CD14-positive monocyte (primary cell): ENCODE data around the gene LYPLAL1. TPM values are rescaled to one million over a fixed set of nuclear protein-coding genes. Genes with fewer than 3 reads are reported as not detected.

Experiments
- DNase-seq, 3 donors: peaks; one replicate each; pipeline ENCODE4 v3.0.0-alpha.2; 2011 to 2022
- H2AFZ ChIP-seq: 2 replicates; pipeline ENCODE4 v1.6.0; 2012; ENCODE audit warnings: mild to moderate bottlenecking, low read depth, low read length, inconsistent platforms; ENCODE audit not compliant: insufficient read depth, poor library complexity, severe bottlenecking
- H3K27ac ChIP-seq, 2 donors: 1 replicate in 1 of 2; 2 replicates in 1 of 2; pipeline ENCODE4 v1.5.1; 2012 to 2013; ENCODE audit warnings: low read length in 2 of 2, control low read depth in 1 of 2, inconsistent platforms in 1 of 2, low read depth in 1 of 2, mild to moderate bottlenecking in 1 of 2
- H3K27me3 ChIP-seq, 2 donors: one replicate each; pipeline versions ENCODE4 v1.6.0 to v1.6.1; 2011 to 2013; ENCODE audit warnings: low read length in 2 of 2; ENCODE audit not compliant: control insufficient read depth in 2 of 2, insufficient read depth in 2 of 2
- H3K36me3 ChIP-seq, 2 donors: replicated peaks in 1 of 2; 1 replicate in 1 of 2; 2 replicates in 1 of 2; pipeline versions ENCODE4 v1.5.1 to v1.6.1; 2012 to 2013; ENCODE audit warnings: low read length in 2 of 2, control low read depth in 1 of 2, inconsistent platforms in 1 of 2, mild to moderate bottlenecking in 1 of 2; ENCODE audit not compliant: insufficient read depth in 2 of 2, control insufficient read depth in 1 of 2
- H3K4me1 ChIP-seq, 2 donors: 1 replicate in 1 of 2; 2 replicates in 1 of 2; pipeline versions ENCODE4 v1.5.1 to v1.6.1; 2012 to 2013; ENCODE audit warnings: low read length in 2 of 2, control low read depth in 1 of 2, inconsistent platforms in 1 of 2, mild to moderate bottlenecking in 1 of 2, moderate library complexity in 1 of 2; ENCODE audit not compliant: insufficient read depth in 2 of 2, control insufficient read depth in 1 of 2
- H3K4me2 ChIP-seq: replicated peaks from 2 replicates; pipeline ENCODE3; 2012; ENCODE audit warnings: low read length, moderate library complexity, mild to moderate bottlenecking; ENCODE audit not compliant: poor library complexity, severe bottlenecking; ENCODE audit errors: extremely low read depth
- H3K4me3 ChIP-seq, 3 experiments: fragments of 200-600 bp in 1 of 3; sonication (generic) in 1 of 3; replicated peaks in 1 of 3; 1 replicate in 2 of 3; 2 replicates in 1 of 3; pipeline ENCODE4 v1.5.1; 2011 to 2013; ENCODE audit warnings: low read length in 3 of 3, mild to moderate bottlenecking in 3 of 3, control low read depth in 2 of 3, low read depth in 2 of 3, inconsistent platforms in 1 of 3, moderate library complexity in 1 of 3
- H3K79me2 ChIP-seq: 2 replicates; pipeline ENCODE4 v1.6.0; 2012; ENCODE audit warnings: mild to moderate bottlenecking, control low read depth, inconsistent platforms, low read length, moderate library complexity; ENCODE audit not compliant: insufficient read depth
- H3K9ac ChIP-seq: 2 replicates; pipeline ENCODE4 v1.6.0; 2017; ENCODE audit warnings: low read length, mild to moderate bottlenecking; ENCODE audit not compliant: insufficient read depth, poor library complexity, severe bottlenecking
- H3K9me3 ChIP-seq, 2 donors: replicated peaks in 1 of 2; 1 replicate in 1 of 2; 2 replicates in 1 of 2; pipeline versions ENCODE4 v1.5.1 to v1.6.1; 2012 to 2013; ENCODE audit warnings: low read length in 2 of 2, control low read depth in 1 of 2; ENCODE audit not compliant: control insufficient read depth in 1 of 2, insufficient read depth in 1 of 2
- H4K20me1 ChIP-seq: 2 replicates; pipeline ENCODE4 v1.6.0; 2012; ENCODE audit warnings: mild to moderate bottlenecking, low read length, control low read depth, moderate library complexity; ENCODE audit not compliant: insufficient read depth
- H3K27ac Mint-ChIP-seq, 7 donors: one replicate each; pipeline ENCODE4 v1.8.0; 2020; ENCODE audit warnings: mild to moderate bottlenecking in 7 of 7, mixed read lengths in 7 of 7, moderate library complexity in 6 of 7, inconsistent platforms in 2 of 7
- H3K27me3 Mint-ChIP-seq, 3 donors: one replicate each; pipeline ENCODE4 v1.8.0; 2021 to 2022; ENCODE audit warnings: low read depth in 3 of 3, mild to moderate bottlenecking in 3 of 3, mixed read lengths in 3 of 3, moderate library complexity in 3 of 3, inconsistent platforms in 1 of 3
- H3K36me3 Mint-ChIP-seq, 2 donors: one replicate each; pipeline ENCODE4 v1.8.0; 2020; ENCODE audit warnings: mixed read lengths in 2 of 2, inconsistent platforms in 1 of 2, mild to moderate bottlenecking in 1 of 2
- H3K4me1 Mint-ChIP-seq: one replicate; pipeline ENCODE4 v1.8.0; 2020; ENCODE audit warnings: mild to moderate bottlenecking, mixed read lengths
- H3K4me3 Mint-ChIP-seq, 2 donors: one replicate each; pipeline ENCODE4 v1.8.0; 2020; ENCODE audit warnings: mild to moderate bottlenecking in 2 of 2, mixed read lengths in 2 of 2, moderate library complexity in 1 of 2
- H3K9me3 Mint-ChIP-seq, 7 donors: one replicate each; pipeline ENCODE4 v1.8.0; 2020 to 2022; ENCODE audit warnings: mixed read lengths in 7 of 7, mild to moderate bottlenecking in 6 of 7, moderate library complexity in 6 of 7, inconsistent platforms in 2 of 7
- WGBS: methylation state at CpG from one replicate; pipeline ENCODE4 v1.1.5; 2013; ENCODE audit warnings: missing lambda C conversion rate; ENCODE audit not compliant: insufficient coverage; 5-methylcytosine and 5-hydroxymethylcytosine counted together
- intact Hi-C, 2 donors: fragments of 100-400 bp; cut with micrococcal nuclease; formaldehyde crosslinking; loops; one replicate each; pipeline versions ENCODE4 v1.15.0 to v1.15.1; 2023
- polyA plus RNA-seq, 3 donors: library from polyadenylated mRNA; depleted of rRNA in 1 of 3; unstranded in 2 of 3; stranded (reverse) in 1 of 3; fragments of 300-500 nt in 2 of 3; fragments of >200 nt in 1 of 3; fragmentation: Illumina TruSeq in 2 of 3; gene quantifications; 1 replicate in 2 of 3; 2 replicates in 1 of 3; pipeline ENCODE4 v1.2.3, GENCODE V29; 2012 to 2021
- TF ChIP-seq, protein P1 (sequence below): fragments of 200-600 bp; IDR thresholded peaks from one replicate; pipeline ENCODE4 v1.8.0; 2022; ENCODE audit warnings: antibody characterized with exemption, mild to moderate bottlenecking

The LYPLAL1 gene
- polyA plus RNA-seq, 3 donors = 10.2 to 55.9 (median 36.1) TPM

DNA sequence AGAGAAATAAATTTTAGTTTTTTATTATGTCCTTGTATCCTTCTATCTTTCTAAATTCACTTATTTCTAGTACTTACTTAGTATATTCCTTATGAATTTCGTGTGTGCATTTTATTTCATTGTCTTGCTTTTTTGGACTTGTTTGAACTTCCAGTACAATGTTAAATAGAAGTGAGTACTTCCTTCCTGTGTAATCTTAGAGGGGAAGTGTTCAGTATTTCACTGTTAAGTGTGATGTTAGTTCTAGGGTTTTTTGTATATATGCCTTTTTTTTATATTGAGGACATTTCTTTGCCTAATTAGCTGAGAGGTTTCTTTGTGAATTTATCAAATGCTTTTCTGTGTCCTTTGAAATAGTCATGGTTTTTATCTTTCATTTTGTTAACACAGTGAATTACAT lies 10.7 kb downstream of the LYPLAL1 start:
- TF ChIP-seq, protein P1, sequence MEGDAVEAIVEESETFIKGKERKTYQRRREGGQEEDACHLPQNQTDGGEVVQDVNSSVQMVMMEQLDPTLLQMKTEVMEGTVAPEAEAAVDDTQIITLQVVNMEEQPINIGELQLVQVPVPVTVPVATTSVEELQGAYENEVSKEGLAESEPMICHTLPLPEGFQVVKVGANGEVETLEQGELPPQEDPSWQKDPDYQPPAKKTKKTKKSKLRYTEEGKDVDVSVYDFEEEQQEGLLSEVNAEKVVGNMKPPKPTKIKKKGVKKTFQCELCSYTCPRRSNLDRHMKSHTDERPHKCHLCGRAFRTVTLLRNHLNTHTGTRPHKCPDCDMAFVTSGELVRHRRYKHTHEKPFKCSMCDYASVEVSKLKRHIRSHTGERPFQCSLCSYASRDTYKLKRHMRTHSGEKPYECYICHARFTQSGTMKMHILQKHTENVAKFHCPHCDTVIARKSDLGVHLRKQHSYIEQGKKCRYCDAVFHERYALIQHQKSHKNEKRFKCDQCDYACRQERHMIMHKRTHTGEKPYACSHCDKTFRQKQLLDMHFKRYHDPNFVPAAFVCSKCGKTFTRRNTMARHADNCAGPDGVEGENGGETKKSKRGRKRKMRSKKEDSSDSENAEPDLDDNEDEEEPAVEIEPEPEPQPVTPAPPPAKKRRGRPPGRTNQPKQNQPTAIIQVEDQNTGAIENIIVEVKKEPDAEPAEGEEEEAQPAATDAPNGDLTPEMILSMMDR = no peak
- no peak overlapping the region for H3K4me3 ChIP-seq
- DNase-seq = no peak
- no peak overlapping the region for H2AFZ ChIP-seq
- no peaks in the 10 kb centered on the region for H3K9me3 ChIP-seq
- Mint-ChIP-seq H3K9me3 (no peaks in the 10 kb centered on the region), H3K27me3 (no peaks in the 10 kb centered on the region), H3K36me3 (peaks cover 22 to 24% of the 10 kb centered on the region in 2 donors), H3K4me1 (peaks cover 35% of the 10 kb centered on the region), H3K27ac (no peak overlapping the region), H3K4me3 (peak overlapping the region in 1 of 2 donors; percentile 35)
- H3K79me2 ChIP-seq = peaks cover 46% of the 10 kb centered on the region
- H3K27ac ChIP-seq = peak overlapping the region in 1 of 2 donors; percentile 33
- H3K4me1 ChIP-seq = peaks cover 14 to 36% of the 10 kb centered on the region in 2 donors
- no CpG with 5 or more reads among the region's 1 CpG for WGBS
- no peak overlapping the region for H3K9ac ChIP-seq
- no peaks in the 10 kb centered on the region for H4K20me1 ChIP-seq
- intact Hi-C loops = no loop called here
- no peaks in the 10 kb centered on the region for H3K27me3 ChIP-seq
- H3K36me3 ChIP-seq = peaks cover 2 to 23% of the 10 kb centered on the region in 2 donors
- no peak overlapping the region for H3K4me2 ChIP-seq

DNA sequence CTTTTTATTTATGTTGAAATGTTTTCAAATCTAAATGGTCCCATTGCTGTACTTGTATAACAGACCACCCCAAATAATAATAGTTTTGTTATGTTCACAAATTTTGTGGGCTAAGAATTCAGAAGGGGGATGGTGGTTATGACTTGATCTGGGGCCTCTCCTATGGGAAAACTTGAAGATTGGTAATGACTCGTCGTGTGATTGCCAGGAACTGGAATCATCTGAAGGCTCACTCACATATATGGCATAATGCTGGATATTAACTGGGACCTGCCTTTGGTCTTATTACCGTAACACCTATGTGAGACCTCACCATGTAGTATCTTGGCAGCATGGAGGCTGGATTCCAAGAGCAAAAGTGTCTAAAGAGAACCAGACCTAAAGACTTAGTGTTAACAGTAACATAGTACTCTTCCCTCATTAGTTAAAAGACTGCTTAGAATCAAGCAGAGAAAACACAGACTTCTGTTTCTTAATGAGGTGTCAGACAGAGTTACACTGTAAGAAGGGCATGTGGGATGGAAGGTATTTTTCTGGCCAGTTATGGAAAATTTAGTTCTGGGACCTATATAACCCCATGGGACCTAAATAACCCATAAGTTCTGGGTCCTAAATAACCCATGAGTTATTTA lies 11.9 kb downstream of the LYPLAL1 start:
- intact Hi-C loops = no loop called here

More for the DNA sequence above, 11.9 kb downstream of the LYPLAL1 start:
- Histone ChIP-seq H3K27me3 (no peaks in the 10 kb centered on the region), H3K79me2 (peaks cover 43% of the 10 kb centered on the region), H4K20me1 (no peaks in the 10 kb centered on the region), H3K9ac (no peak overlapping the region), H3K27ac (no peak overlapping the region), H3K4me1 (peaks cover 10 to 31% of the 10 kb centered on the region in 2 donors), H3K9me3 (no peaks in the 10 kb centered on the region), H3K4me2 (no peak overlapping the region), H3K36me3 (peaks cover 0 to 23% of the 10 kb centered on the region in 2 donors), H3K4me3 (no peak overlapping the region), H2AFZ (no peak overlapping the region)
- peaks cover 21 to 25% of the 10 kb centered on the region in 2 donors for H3K36me3 Mint-ChIP-seq
- no peak for DNase-seq
- peaks cover 30% of the 10 kb centered on the region for H3K4me1 Mint-ChIP-seq
- no peaks in the 10 kb centered on the region for H3K9me3 Mint-ChIP-seq
- TF ChIP-seq, protein P1 = no peak
- H3K4me3 Mint-ChIP-seq = no peak overlapping the region
- no peaks in the 10 kb centered on the region for H3K27me3 Mint-ChIP-seq
- 100% methylated on average over 1 of the region's 3 CpGs for WGBS
- H3K27ac Mint-ChIP-seq = no peak overlapping the region
